Measurements from ENCODE around the gene TMEM138.

TMEM138 gene

GRCh38 chr11:61342207-61342803 is 19.9 kb upstream of the TMEM138 start:
- Histone ChIP-seq H3K4me1 (ENCODE audit: control insufficient read depth in 2 of 2, insufficient read depth in 2 of 2, low read length in 2 of 2) (peaks cover 13 to 16% of the 10 kb centered on the region in 2 donors), H3K36me3 (ENCODE audit: control insufficient read depth in 2 of 2, insufficient read depth in 2 of 2, low read length in 2 of 2) (peaks cover 6 to 34% of the 10 kb centered on the region in 2 donors), H3K27me3 (ENCODE audit: control insufficient read depth in 2 of 2, insufficient read depth in 2 of 2, low read length in 2 of 2) (no peaks in the 10 kb centered on the region), H3K4me3 (ENCODE audit: low read length in 2 of 2) (no peak overlapping the region), H3K9ac (ENCODE audit: low read depth in 1 of 2, low read length in 2 of 2) (no peak overlapping the region), H3K9me3 (ENCODE audit: control insufficient read depth in 2 of 2, low read length in 2 of 2) (no peaks in the 10 kb centered on the region), H3K27ac (ENCODE audit: low read depth in 2 of 2, low read length in 2 of 2) (no peak overlapping the region)

GRCh38 chr11:61343792-61344745 is 18.1 kb upstream of the TMEM138 start:
- Histone ChIP-seq H3K9me3 (ENCODE audit: control insufficient read depth in 2 of 2, low read length in 2 of 2) (no peaks in the 10 kb centered on the region), H3K27ac (ENCODE audit: low read depth in 2 of 2, low read length in 2 of 2) (no peak overlapping the region), H3K9ac (ENCODE audit: low read depth in 1 of 2, low read length in 2 of 2) (no peak overlapping the region), H3K4me3 (ENCODE audit: low read length in 2 of 2) (no peak overlapping the region), H3K27me3 (ENCODE audit: control insufficient read depth in 2 of 2, insufficient read depth in 2 of 2, low read length in 2 of 2) (no peaks in the 10 kb centered on the region), H3K4me1 (ENCODE audit: control insufficient read depth in 2 of 2, insufficient read depth in 2 of 2, low read length in 2 of 2) (peaks cover 13 to 16% of the 10 kb centered on the region in 2 donors), H3K36me3 (ENCODE audit: control insufficient read depth in 2 of 2, insufficient read depth in 2 of 2, low read length in 2 of 2) (peaks cover 13 to 40% of the 10 kb centered on the region in 2 donors)

- no peak overlapping the region for H3K27ac ChIP-seq (ENCODE audit: low read depth in 2 of 2, low read length in 2 of 2)
Measured at GRCh38 chr11:61345170-61345610, 17.0 kb upstream of the TMEM138 start.

GRCh38 chr11:61345954-61346843 is 16.0 kb upstream of the TMEM138 start:
- no peaks in the 10 kb centered on the region for H3K9me3 ChIP-seq (ENCODE audit: control insufficient read depth in 2 of 2, low read length in 2 of 2)
- H3K9ac ChIP-seq (ENCODE audit: low read depth in 1 of 2, low read length in 2 of 2) = no peak overlapping the region
- H3K27ac ChIP-seq (ENCODE audit: low read depth in 2 of 2, low read length in 2 of 2) = peak overlapping the region; percentile 15 to 52
- no peaks in the 10 kb centered on the region for H3K27me3 ChIP-seq (ENCODE audit: control insufficient read depth in 2 of 2, insufficient read depth in 2 of 2, low read length in 2 of 2)
- H3K4me3 ChIP-seq (ENCODE audit: low read length in 2 of 2) = no peak overlapping the region
- H3K36me3 ChIP-seq (ENCODE audit: control insufficient read depth in 2 of 2, insufficient read depth in 2 of 2, low read length in 2 of 2) = peaks cover 32 to 55% of the 10 kb centered on the region in 2 donors
- peaks cover 13 to 16% of the 10 kb centered on the region in 2 donors for H3K4me1 ChIP-seq (ENCODE audit: control insufficient read depth in 2 of 2, insufficient read depth in 2 of 2, low read length in 2 of 2)

More at GRCh38 chr11:61345170-61345610, 17.0 kb upstream of the TMEM138 start:
- no peaks in the 10 kb centered on the region for H3K9me3 ChIP-seq (ENCODE audit: control insufficient read depth in 2 of 2, low read length in 2 of 2)
- peaks cover 24 to 47% of the 10 kb centered on the region in 2 donors for H3K36me3 ChIP-seq (ENCODE audit: control insufficient read depth in 2 of 2, insufficient read depth in 2 of 2, low read length in 2 of 2)
- H3K9ac ChIP-seq (ENCODE audit: low read depth in 1 of 2, low read length in 2 of 2) = no peak overlapping the region
- no peak overlapping the region for H3K4me3 ChIP-seq (ENCODE audit: low read length in 2 of 2)
- no peaks in the 10 kb centered on the region for H3K27me3 ChIP-seq (ENCODE audit: control insufficient read depth in 2 of 2, insufficient read depth in 2 of 2, low read length in 2 of 2)
- peaks cover 13 to 16% of the 10 kb centered on the region in 2 donors for H3K4me1 ChIP-seq (ENCODE audit: control insufficient read depth in 2 of 2, insufficient read depth in 2 of 2, low read length in 2 of 2)

DNA sequence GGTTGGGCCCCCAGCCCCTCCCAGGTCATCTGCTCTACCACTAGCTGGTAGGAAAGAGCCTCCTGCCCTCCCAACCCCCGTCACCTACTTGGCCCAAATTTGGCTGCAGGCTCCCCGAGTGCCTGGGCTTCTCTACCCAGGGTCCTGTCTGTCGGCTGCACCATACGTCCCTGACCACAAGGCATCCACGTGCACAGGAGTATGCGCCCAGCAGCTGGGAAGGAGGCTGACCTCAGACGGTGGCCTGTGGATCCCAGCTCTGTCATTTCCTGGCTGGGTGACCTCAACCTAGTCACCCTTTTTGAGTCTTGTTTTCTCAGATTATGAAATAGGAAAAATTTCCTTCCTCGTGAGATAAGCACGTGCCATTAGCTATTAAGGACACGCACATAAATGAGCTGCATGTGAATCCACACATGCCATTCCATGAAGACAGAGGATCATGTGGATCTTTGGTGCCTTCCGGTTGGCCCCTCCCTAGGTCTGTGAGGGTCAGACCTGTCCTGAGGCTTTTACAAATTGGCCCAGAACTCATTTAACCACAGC is 14.2 kb upstream of the TMEM138 start:
- peaks cover 36 to 63% of the 10 kb centered on the region in 2 donors for H3K36me3 ChIP-seq (ENCODE audit: control insufficient read depth in 2 of 2, insufficient read depth in 2 of 2, low read length in 2 of 2)

GRCh38 chr11:61349189-61349751 is 12.9 kb upstream of the TMEM138 start:
- H3K4me1 ChIP-seq (ENCODE audit: control insufficient read depth in 2 of 2, insufficient read depth in 2 of 2, low read length in 2 of 2) = peaks cover 18 to 25% of the 10 kb centered on the region in 2 donors
- no peaks in the 10 kb centered on the region for H3K27me3 ChIP-seq (ENCODE audit: control insufficient read depth in 2 of 2, insufficient read depth in 2 of 2, low read length in 2 of 2)
- H3K4me3 ChIP-seq (ENCODE audit: low read length in 2 of 2) = no peak overlapping the region
- no peak overlapping the region for H3K27ac ChIP-seq (ENCODE audit: low read depth in 2 of 2, low read length in 2 of 2)
- H3K9me3 ChIP-seq (ENCODE audit: control insufficient read depth in 2 of 2, low read length in 2 of 2) = no peaks in the 10 kb centered on the region
- H3K36me3 ChIP-seq (ENCODE audit: control insufficient read depth in 2 of 2, insufficient read depth in 2 of 2, low read length in 2 of 2) = peaks cover 45 to 68% of the 10 kb centered on the region in 2 donors
- no peak overlapping the region for H3K9ac ChIP-seq (ENCODE audit: low read depth in 1 of 2, low read length in 2 of 2)

More for the DNA sequence above, 14.2 kb upstream of the TMEM138 start:
- no peaks in the 10 kb centered on the region for H3K27me3 ChIP-seq (ENCODE audit: control insufficient read depth in 2 of 2, insufficient read depth in 2 of 2, low read length in 2 of 2)
- no peak overlapping the region for H3K4me3 ChIP-seq (ENCODE audit: low read length in 2 of 2)
- H3K9ac ChIP-seq (ENCODE audit: low read depth in 1 of 2, low read length in 2 of 2) = no peak overlapping the region
- no peaks in the 10 kb centered on the region for H3K9me3 ChIP-seq (ENCODE audit: control insufficient read depth in 2 of 2, low read length in 2 of 2)
- no peak overlapping the region for H3K27ac ChIP-seq (ENCODE audit: low read depth in 2 of 2, low read length in 2 of 2)
- H3K4me1 ChIP-seq (ENCODE audit: control insufficient read depth in 2 of 2, insufficient read depth in 2 of 2, low read length in 2 of 2) = peaks cover 13 to 16% of the 10 kb centered on the region in 2 donors

GRCh38 chr11:61349916-61350315 is 12.3 kb upstream of the TMEM138 start:
- H3K27ac ChIP-seq (ENCODE audit: low read depth in 2 of 2, low read length in 2 of 2) = no peak overlapping the region
- H3K9ac ChIP-seq (ENCODE audit: low read depth in 1 of 2, low read length in 2 of 2) = no peak overlapping the region
- no peaks in the 10 kb centered on the region for H3K27me3 ChIP-seq (ENCODE audit: control insufficient read depth in 2 of 2, insufficient read depth in 2 of 2, low read length in 2 of 2)
- no peak overlapping the region for H3K4me3 ChIP-seq (ENCODE audit: low read length in 2 of 2)
- H3K36me3 ChIP-seq (ENCODE audit: control insufficient read depth in 2 of 2, insufficient read depth in 2 of 2, low read length in 2 of 2) = peaks cover 45 to 67% of the 10 kb centered on the region in 2 donors
- H3K4me1 ChIP-seq (ENCODE audit: control insufficient read depth in 2 of 2, insufficient read depth in 2 of 2, low read length in 2 of 2) = peaks cover 18 to 30% of the 10 kb centered on the region in 2 donors
- H3K9me3 ChIP-seq (ENCODE audit: control insufficient read depth in 2 of 2, low read length in 2 of 2) = no peaks in the 10 kb centered on the region

DNA sequence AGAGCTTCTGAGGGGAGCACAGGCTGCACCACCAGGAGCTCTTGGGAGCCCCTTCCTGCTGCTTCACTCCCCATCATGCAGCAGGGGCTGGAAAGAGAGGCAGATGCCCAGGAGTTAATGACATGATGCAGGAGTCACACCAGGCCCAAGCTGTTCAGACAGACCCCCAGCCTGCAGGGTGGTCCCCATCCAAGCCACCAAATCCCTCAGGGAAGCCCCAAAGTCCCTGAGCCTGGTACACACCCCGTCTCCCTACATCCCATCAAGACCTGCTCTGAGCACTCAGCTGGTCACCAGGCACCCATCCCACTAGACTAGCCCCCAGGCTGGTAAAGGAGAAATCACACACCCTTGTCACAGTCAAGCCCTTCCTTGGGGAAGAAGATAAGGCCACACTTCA is 11.8 kb upstream of the TMEM138 start:
- Histone ChIP-seq H3K9me3 (ENCODE audit: control insufficient read depth in 2 of 2, low read length in 2 of 2) (no peaks in the 10 kb centered on the region), H3K4me1 (ENCODE audit: control insufficient read depth in 2 of 2, insufficient read depth in 2 of 2, low read length in 2 of 2) (peaks cover 18 to 30% of the 10 kb centered on the region in 2 donors), H3K36me3 (ENCODE audit: control insufficient read depth in 2 of 2, insufficient read depth in 2 of 2, low read length in 2 of 2) (peaks cover 45 to 63% of the 10 kb centered on the region in 2 donors), H3K27ac (ENCODE audit: low read depth in 2 of 2, low read length in 2 of 2) (no peak overlapping the region), H3K27me3 (ENCODE audit: control insufficient read depth in 2 of 2, insufficient read depth in 2 of 2, low read length in 2 of 2) (no peaks in the 10 kb centered on the region), H3K9ac (ENCODE audit: low read depth in 1 of 2, low read length in 2 of 2) (no peak overlapping the region), H3K4me3 (ENCODE audit: low read length in 2 of 2) (no peak overlapping the region)

GRCh38 chr11:61350803-61351202 is 11.4 kb upstream of the TMEM138 start:
- Histone ChIP-seq H3K27me3 (ENCODE audit: control insufficient read depth in 2 of 2, insufficient read depth in 2 of 2, low read length in 2 of 2) (no peaks in the 10 kb centered on the region), H3K36me3 (ENCODE audit: control insufficient read depth in 2 of 2, insufficient read depth in 2 of 2, low read length in 2 of 2) (peaks cover 45 to 60% of the 10 kb centered on the region in 2 donors), H3K9me3 (ENCODE audit: control insufficient read depth in 2 of 2, low read length in 2 of 2) (no peaks in the 10 kb centered on the region), H3K27ac (ENCODE audit: low read depth in 2 of 2, low read length in 2 of 2) (no peak overlapping the region), H3K4me3 (ENCODE audit: low read length in 2 of 2) (no peak overlapping the region), H3K9ac (ENCODE audit: low read depth in 1 of 2, low read length in 2 of 2) (no peak overlapping the region), H3K4me1 (ENCODE audit: control insufficient read depth in 2 of 2, insufficient read depth in 2 of 2, low read length in 2 of 2) (peaks cover 15 to 30% of the 10 kb centered on the region in 2 donors)
